ENCODE measurements around the gene PDGFD. TPM values are rescaled to one million over a fixed set of nuclear protein-coding genes. Genes with fewer than 3 reads are reported as not detected.
A peak's percentile ranks its signal among the peaks of the same experiment; 100 is the strongest.

The PDGFD gene
- polyA plus RNA-seq, 3 donors from 2014 or later: 58.2 to 88.0 (median 70.8) TPM

DNA sequence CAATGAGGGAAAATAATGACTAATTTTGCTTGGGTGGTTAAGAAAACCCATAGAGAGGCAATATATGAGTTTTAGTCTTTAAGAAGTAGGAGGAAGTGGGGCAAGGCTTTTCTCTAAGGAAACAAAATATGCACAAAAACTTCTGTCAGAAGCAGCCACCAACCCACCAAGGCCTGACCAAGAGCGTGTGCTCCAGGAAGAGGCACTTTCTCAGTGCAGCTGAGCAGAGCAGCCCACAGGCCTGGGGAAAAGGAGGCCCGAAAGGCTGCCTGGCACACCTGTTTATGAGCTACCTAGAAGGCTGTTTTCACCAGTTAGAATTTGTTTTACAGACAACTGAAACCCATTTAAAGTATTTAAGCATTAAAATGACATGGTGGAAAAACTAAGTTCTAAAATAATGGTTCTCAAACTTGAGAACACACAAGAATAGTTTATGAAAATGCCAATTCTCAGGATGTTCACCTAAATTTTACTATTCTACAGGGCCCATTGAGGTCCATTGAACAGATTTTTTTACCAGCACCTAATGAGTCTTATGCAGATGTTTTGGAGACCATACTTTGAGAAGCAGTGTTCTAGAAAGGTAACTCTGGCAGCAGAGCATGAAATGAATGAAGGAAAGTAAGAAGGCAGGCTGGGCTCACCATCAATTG lies 288.0 kb downstream of the PDGFD start:
- Mint-ChIP-seq H3K27me3 (ENCODE audit: low read depth in 3 of 3) (peaks cover 0 to 15% (median 4%) of the 10 kb centered on the region in 3 donors), H3K36me3 (peaks cover under 1 to 8% (median under 1%) of the 10 kb centered on the region in 3 donors), H3K4me1 (peaks cover 42 to 53% of the 10 kb centered on the region in 2 donors), H3K4me3 (no peak overlapping the region), H3K9me3 (peaks cover 0 to 2% (median 0%) of the 10 kb centered on the region in 6 donors), H3K27ac (peak overlapping the region in 5 of 6 donors; percentile 25 to 81 (median 46))
- no peak for DNase-seq

DNA sequence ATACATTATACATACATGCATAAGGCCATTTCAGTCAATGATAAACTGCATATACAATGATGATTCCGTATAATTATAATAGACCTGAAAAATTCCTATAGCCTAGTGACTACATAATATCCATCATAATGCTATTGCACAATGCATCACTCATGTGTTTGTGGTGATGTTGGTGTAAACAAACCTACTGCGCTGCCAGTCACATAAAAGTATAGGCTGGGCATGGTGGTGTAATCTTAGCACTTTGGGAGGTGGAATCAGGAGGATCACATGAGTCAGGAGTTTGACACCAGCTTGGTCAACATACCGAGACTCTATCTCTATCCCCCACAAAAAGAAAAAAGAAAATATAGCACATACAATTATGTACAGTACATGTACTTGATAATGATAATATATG lies 291.2 kb downstream of the PDGFD start:
- H3K9me3 Mint-ChIP-seq: no peaks in the 10 kb centered on the region
- DNase-seq: peak; percentile 23 to 46 (median 36)
- peaks cover 65 to 76% of the 10 kb centered on the region in 2 donors for H3K4me1 Mint-ChIP-seq
- H3K27me3 Mint-ChIP-seq (ENCODE audit: low read depth in 3 of 3): peaks cover 0 to 13% (median 4%) of the 10 kb centered on the region in 3 donors
- H3K36me3 Mint-ChIP-seq: no peaks in the 10 kb centered on the region
- peak overlapping the region in 2 of 6 donors; percentile 35 to 37 for H3K27ac Mint-ChIP-seq
- H3K4me3 Mint-ChIP-seq: peak overlapping the region; percentile 34 to 81 (median 72)

- Mint-ChIP-seq H3K4me3 (peak overlapping the region; percentile 49 to 81 (median 73)), H3K36me3 (no peaks in the 10 kb centered on the region), H3K9me3 (no peaks in the 10 kb centered on the region), H3K27me3 (ENCODE audit: low read depth in 3 of 3) (peaks cover 0 to 13% (median 4%) of the 10 kb centered on the region in 3 donors), H3K4me1 (peaks cover 61 to 71% of the 10 kb centered on the region in 2 donors), H3K27ac (peak overlapping the region in 4 of 6 donors; percentile 35 to 69 (median 46))
- peak; percentile 15 to 45 (median 42) for DNase-seq
Observed at GRCh38 chr11:103871923-103872551, 291.9 kb downstream of the PDGFD start.

GRCh38 chr11:103870821-103871309 lies 293.1 kb downstream of the PDGFD start:
- no peak for DNase-seq
- peak overlapping the region; percentile 2 to 48 (median 13) for H3K4me3 Mint-ChIP-seq
- H3K27ac Mint-ChIP-seq: peak overlapping the region in 2 of 6 donors; percentile 28 to 37
- no peaks in the 10 kb centered on the region for H3K36me3 Mint-ChIP-seq
- H3K4me1 Mint-ChIP-seq: peaks cover 54 to 64% of the 10 kb centered on the region in 2 donors
- H3K27me3 Mint-ChIP-seq (ENCODE audit: low read depth in 3 of 3): peaks cover 0 to 13% (median 4%) of the 10 kb centered on the region in 3 donors
- no peaks in the 10 kb centered on the region for H3K9me3 Mint-ChIP-seq

- Mint-ChIP-seq H3K36me3 (peaks cover 0 to 4% (median 3%) of the 10 kb centered on the region in 3 donors), H3K27me3 (ENCODE audit: low read depth in 3 of 3) (peaks cover 0 to 13% (median 4%) of the 10 kb centered on the region in 3 donors), H3K9me3 (no peaks in the 10 kb centered on the region), H3K4me3 (no peak overlapping the region), H3K4me1 (peaks cover 43% of the 10 kb centered on the region in 2 donors), H3K27ac (no peak overlapping the region)
- no peak for DNase-seq
Observed at GRCh38 chr11:103867481-103867880, 296.5 kb downstream of the PDGFD start.

- H3K9me3 Mint-ChIP-seq: peaks cover 0 to 3% (median 0%) of the 10 kb centered on the region in 6 donors
- H3K4me3 Mint-ChIP-seq: no peak overlapping the region
- peaks cover 5% of the 10 kb centered on the region in 2 donors for H3K4me1 Mint-ChIP-seq
- H3K27me3 Mint-ChIP-seq (ENCODE audit: low read depth in 3 of 3): no peaks in the 10 kb centered on the region
- H3K27ac Mint-ChIP-seq: no peak overlapping the region
- DNase-seq: no peak
- peaks cover 0 to 5% (median 3%) of the 10 kb centered on the region in 3 donors for H3K36me3 Mint-ChIP-seq
Observed at GRCh38 chr11:103863497-103863896, 300.4 kb downstream of the PDGFD start.

GRCh38 chr11:103862802-103863174 lies 301.2 kb downstream of the PDGFD start:
- no peak for DNase-seq
- H3K27ac Mint-ChIP-seq: no peak overlapping the region
- peaks cover 5% of the 10 kb centered on the region in 2 donors for H3K4me1 Mint-ChIP-seq
- no peak overlapping the region for H3K4me3 Mint-ChIP-seq
- H3K27me3 Mint-ChIP-seq (ENCODE audit: low read depth in 3 of 3): no peaks in the 10 kb centered on the region
- H3K36me3 Mint-ChIP-seq: peaks cover 0 to 5% (median 3%) of the 10 kb centered on the region in 3 donors
- H3K9me3 Mint-ChIP-seq: peaks cover 0 to 3% (median 0%) of the 10 kb centered on the region in 6 donors

- H3K4me1 Mint-ChIP-seq: peaks cover 5% of the 10 kb centered on the region in 2 donors
- no peaks in the 10 kb centered on the region for H3K27me3 Mint-ChIP-seq (ENCODE audit: low read depth in 3 of 3)
- no peak overlapping the region for H3K27ac Mint-ChIP-seq
- H3K36me3 Mint-ChIP-seq: peaks cover 0 to 5% (median 3%) of the 10 kb centered on the region in 3 donors
- no peak for DNase-seq
- H3K9me3 Mint-ChIP-seq: peaks cover 0 to 3% (median 0%) of the 10 kb centered on the region in 6 donors
- H3K4me3 Mint-ChIP-seq: no peak overlapping the region
Observed at GRCh38 chr11:103862094-103862801, 301.7 kb downstream of the PDGFD start.

Other genes with a start within 250 kb of the PDGFD start
- gene DDI1, start 127.5 kb downstream of the PDGFD start, polyA plus RNA-seq: under 1 TPM in 2 of 3 donors, not detected in 1; 0.11 to 0.17 TPM

Measured in immature natural killer cell (primary cell).